Activated CD8-positive, alpha-beta memory T cell treated with anti-CD3 and anti-CD28 coated beads for 1 hour (primary cell): Measurements from ENCODE around the gene TUBA4B.

ENCODE experiments used
- DNase-seq, 2 donors: peaks; one replicate each; pipeline ENCODE4 v3.0.0-alpha.2; 2020; ENCODE audit warnings: low read depth in 1 of 2; ENCODE audit errors: extremely low read depth in 1 of 2

Gene TUBA4B

GRCh38 chr2:219218732-219219701, 34.0 kb upstream of the TUBA4B start, which contains the start of gene ABCB6:
ABCB6 (minus strand) TSS chr2:219218958; CDS start chr2:219218673, 285 bp downstream.
- DNase-seq = peak; percentile 68 to 73

- no peak for DNase-seq
These were observed 33.1 kb upstream of the TUBA4B start for GRCh38 chr2:219219784-219220532.

GRCh38 chr2:219220652-219221402, 32.2 kb upstream of the TUBA4B start:
- DNase-seq = no peak

DNA sequence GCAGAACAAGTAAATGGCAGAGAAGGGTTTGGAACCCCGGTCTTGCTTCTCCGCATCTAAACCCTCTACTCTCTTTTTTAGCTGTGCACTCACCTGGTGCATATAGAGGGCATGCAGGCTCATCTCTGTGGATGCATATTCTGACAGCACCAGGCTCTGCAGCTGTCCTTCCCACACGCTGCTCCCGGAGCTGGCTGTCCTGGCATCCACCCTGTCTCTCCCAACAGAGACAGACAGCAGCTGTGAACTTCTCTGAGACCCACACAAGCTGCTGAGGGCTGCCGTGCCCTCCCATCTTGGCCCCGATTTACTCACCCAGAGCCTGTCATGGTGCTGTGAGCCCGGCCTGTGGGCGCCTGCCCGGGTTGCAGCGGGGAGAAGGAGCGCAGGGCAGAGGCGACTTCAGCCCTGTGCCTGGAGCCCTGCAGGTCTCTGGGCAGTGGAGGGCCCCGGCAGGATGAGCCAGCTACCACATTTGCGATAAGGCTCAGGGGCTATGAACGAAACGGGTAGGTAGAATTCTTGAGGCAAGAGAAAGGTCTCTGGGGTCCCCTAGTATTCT, 31.0 kb upstream of the TUBA4B start:
- no peak for DNase-seq

DNA sequence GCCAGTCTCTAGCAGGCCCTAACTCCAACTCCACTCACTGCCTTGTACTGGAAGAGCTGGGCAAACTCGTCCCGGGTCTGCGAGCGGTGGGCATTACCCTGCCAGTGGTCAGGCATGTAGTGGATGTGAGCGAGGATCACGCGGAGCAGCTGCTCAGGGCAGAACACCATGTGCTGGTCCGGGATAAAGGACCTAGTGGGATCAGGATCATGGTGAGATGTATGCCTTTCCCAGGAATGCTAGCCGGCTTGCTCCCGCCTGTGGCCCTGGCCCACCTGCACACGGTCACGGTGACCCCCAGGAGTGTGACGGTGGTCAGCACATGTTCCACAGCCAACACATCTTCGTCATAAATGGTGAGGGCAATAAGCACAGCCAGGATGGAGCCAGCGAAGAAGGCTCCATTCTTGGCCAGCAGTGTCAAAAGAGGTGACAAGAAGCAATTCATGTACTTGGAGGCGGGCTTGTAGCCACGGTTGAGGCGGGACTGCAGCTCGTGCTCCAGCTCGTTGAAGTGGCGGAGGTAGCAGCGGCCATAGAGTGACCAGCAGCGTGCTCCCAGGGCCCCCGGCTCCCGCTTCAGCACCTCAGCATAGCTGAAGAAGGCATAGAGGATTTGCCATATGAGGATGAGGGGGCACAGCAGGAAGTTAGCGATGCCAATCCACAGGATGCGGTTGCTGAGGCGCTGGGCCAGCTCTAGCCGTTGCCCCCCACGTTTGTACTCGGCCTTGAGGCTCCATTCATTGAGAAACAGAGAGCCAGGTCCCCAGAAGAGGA, 29.0 kb upstream of the TUBA4B start:
- no peak for DNase-seq

DNA sequence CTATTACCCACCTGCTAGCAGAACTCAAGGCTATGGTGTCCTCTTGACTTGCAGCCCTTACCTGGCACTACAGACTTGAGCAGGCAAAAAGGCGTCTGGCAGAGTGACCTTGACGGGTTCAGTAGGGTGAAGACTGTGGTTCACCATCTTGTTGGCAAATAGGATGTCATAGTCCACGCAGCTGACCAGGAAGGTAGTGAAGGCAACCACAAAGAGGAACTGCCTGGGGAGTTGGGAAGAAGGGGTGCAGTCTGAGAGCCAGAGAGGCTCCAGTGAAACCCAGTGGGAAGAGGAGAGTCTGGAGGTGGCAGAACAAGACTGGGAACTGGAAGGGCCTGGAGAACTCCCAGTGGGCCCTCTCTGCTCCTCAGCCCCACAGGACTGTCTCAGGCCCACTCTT, 27.7 kb upstream of the TUBA4B start:
- no peak for DNase-seq

- DNase-seq = no peak
These were observed 24.8 kb upstream of the TUBA4B start for GRCh38 chr2:219228041-219228910.

GRCh38 chr2:219228911-219229304, 24.1 kb upstream of the TUBA4B start:
- DNase-seq = no peak

DNA sequence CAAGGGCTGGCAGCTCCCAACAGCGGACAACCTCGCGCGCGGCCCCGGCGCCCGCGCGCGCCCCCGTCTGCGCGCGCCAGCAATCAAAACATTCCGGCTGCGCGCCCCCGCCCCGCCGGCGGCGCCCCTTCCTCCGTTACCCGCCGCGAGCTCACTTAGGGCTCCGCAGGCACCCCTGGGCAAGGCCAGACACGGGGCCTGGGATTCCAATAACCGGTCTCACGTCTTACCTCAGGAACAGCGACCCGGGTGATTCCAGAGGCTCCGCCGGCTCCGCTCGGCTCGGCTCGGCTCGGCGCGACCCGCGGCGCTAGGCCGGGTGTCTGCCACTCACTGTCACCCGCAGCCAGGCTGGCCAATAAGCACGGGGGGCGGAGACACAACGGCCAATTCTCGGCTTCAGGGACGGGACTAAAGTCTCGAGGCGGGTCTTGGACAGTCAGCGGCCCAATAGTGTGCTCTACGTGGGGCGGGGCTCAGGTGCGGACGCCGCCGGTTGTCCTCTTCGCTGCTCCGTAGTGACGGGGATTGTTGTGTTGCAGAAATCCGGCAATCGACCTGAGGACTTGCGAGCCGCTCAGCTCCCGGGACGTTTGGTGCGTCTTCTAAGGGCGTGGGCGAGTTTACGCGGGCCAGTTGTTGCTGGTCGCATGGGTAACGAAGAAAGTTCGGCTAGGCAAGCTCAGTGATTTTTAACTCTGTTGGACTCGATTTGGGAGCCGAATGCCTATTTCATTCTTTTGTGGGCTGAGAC, 23.6 kb upstream of the TUBA4B start, which contains the start of the genes ANKZF1 and ATG9A:
Gene ANKZF1, plus strand, starts transcription at position 502 of the 754 bp plus-strand sequence. CDS start 452 bp downstream, outside the sequence.
Gene ATG9A, minus strand, starts transcription at position 332 of the 754 bp plus-strand sequence. CDS start 1,612 bp downstream, outside the sequence.
- DNase-seq = peak; percentile 93 to 94

- no peak for DNase-seq
These were observed 22.9 kb upstream of the TUBA4B start for GRCh38 chr2:219230059-219230540.

DNA sequence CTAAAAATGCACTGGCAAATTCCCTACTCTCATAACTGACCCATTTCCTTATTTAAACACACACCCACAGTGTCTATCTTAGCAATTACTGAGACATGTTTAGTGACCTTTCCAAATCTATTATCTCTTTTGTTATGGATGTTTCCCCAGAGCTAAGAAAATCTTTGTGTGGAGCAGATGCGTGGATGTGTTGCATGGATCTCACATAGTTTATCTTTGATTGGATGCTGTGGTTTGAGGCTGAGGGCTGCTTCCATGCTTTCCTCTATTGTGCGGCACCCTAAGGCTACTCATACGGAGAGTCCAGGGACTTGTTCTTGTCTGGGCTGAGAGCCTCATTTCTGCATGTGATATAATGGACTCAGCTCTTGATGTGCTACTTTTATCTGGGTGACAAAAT, 18.7 kb upstream of the TUBA4B start:
- no peak for DNase-seq

- no peak for DNase-seq
These were observed 9.7 kb upstream of the TUBA4B start for GRCh38 chr2:219243291-219243761.

- no peak for DNase-seq
These were observed 8.3 kb upstream of the TUBA4B start for GRCh38 chr2:219244789-219245147.

DNA sequence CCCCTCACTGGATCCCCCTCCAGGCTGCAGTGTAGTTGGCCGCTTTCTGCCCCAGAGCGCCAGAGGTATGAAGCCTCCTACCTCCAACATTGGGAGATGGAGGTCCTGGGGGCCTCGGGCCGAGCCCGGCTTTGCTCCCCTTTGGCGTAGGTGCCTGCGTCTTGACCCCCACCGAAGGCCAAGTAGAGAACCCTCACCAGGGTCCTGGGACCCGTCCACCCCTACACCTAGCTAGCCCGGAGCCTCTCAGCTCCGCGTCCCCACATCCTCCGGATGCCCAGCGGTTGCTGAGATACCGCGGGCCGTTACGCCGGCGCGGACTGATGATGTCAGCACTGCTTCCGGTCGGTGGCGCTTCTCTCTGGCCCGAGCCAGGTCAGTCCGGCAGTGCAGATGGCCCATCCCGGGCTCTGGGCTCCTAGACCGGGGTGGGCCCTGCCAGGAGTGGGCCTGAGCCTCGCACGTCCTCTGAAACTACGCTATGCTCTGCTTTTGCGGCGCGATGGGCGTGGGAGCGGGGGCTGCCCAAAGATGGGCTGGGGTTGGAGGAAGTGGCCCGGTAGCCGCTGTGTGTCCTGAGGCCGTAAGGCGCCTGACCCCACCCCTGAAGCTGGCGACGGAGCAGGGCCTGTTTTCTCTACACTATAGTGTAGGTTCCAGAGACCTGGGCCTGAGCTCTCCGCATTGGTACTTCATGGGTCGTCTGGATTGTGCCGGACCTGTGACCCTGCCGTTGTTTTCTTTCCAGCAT, 7.7 kb upstream of the TUBA4B start, which contains the start of the genes GLB1L and STK16:
Gene GLB1L, minus strand, starts transcription at position 297 of the 751 bp plus-strand sequence. CDS start 1,871 bp downstream, outside the sequence.
Gene STK16, plus strand, starts transcription at position 332 of the 751 bp plus-strand sequence. CDS start 521 bp downstream, outside the sequence.
- peak in 1 of 2 donors; percentile 86 for DNase-seq

GRCh38 chr2:219245899-219246230, 7.2 kb upstream of the TUBA4B start:
- DNase-seq = no peak

GRCh38 chr2:219246559-219246958, 6.5 kb upstream of the TUBA4B start:
- DNase-seq = no peak
